ENCODE results near the gene FRAS1.
"Not testable (repeated sequence)": the region's sequence is repeated elsewhere in the genome, so short reads cannot be mapped to it uniquely, and the experiment has no call there.

The FRAS1 gene

DNA sequence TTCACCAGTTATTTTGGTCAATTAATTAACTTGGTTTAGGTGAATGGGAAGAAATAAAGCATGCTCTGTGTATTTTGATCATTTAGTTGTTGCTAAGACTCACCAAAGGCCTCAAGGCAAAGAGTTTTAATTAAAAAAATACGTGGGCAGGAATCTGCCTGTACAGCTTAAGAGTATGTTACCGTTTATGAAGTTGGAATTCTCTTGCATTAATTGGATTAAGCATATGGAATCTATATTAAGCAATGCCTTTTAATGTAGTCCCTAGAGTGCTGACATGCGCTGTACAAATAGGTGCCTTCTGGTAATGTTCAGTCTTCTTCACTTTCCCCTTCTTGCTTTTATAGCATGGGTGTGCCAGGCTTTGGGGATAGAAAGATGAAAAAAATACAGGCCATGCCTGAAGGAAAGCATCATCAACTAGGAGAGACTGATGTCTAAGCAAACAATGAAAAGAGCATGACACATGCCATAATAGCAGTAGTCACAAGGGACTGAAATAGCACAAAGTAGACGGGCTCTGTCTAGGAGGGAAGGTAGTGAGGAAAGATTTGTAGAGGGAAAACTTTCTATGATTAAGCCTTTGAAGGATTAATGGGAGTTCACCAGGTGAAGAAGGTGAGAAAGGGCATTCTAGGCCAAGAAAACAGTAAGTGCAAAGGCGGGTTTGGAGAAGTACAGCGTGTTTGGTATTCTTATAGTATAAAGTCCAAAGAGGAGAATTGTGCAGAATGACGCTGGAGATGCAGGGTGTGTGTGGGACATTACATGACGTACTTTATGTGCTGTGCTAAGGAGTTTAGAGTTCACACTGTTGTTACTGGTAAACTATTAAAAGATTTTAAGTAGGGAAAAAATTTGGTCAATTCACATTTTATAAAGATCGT, 268.4 kb downstream of the FRAS1 start:
- no peak for DNase-seq (ENCODE audit: low spot score)

DNA sequence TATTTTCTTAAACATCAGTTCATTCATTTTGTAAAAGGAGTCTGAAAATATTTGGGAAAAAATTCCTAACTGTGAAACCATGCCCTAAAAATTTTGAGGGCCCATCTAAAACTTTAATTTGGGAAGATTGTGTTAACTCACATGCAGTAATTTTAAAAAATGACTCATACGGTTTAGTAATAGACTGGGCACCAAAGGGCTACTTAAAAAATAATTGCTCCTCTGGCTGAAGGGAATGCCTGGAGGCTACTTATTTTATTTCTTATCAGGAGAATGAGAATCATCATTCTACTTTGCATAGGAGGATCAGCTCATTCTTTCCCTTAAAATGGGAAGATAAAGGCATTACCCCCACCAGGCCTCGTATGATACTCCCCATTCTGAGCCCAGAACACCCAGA, 271.5 kb downstream of the FRAS1 start:
- DNase-seq (ENCODE audit: low spot score), result not testable (repeated sequence)

DNA sequence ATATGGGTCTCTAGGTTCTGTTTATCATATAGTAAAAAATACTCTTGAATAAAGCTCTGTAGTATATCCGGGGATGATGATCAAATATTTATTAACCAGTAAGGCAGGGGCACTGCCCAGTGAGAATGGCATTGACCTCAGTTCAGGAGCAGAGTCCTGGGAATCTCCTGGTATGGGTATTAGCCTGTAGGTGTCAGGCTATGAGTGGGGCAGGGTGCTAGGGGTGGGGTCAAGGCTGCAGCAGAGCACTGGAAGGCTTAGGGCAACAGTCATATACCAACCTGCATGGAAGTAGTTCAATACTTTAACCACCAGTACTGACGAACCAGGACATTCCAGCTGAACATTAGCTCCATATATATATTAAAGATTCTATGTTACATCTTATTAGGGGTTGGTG, 274.1 kb downstream of the FRAS1 start:
- no peak for DNase-seq (ENCODE audit: low spot score)

DNA sequence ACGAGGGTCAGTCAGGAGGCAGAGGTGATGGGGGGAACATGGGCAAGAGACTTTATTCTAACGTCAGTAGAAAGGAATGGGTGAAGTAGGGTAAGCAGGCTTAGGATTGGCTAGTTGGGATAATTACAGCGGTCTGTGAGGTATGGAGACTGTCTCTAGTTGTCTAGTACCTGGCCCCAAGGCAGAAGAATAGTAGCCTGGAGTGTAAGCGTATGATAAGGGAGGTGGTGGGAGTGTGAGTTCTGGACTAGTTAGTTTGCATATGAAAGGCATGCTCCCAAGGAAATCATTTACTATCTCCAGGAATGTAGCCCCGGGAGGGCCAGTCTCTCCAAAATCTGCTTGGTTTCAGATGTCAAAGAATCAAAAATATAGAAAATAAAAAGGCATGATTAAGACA, 274.8 kb downstream of the FRAS1 start:
- no peak for DNase-seq (ENCODE audit: low spot score)

DNA sequence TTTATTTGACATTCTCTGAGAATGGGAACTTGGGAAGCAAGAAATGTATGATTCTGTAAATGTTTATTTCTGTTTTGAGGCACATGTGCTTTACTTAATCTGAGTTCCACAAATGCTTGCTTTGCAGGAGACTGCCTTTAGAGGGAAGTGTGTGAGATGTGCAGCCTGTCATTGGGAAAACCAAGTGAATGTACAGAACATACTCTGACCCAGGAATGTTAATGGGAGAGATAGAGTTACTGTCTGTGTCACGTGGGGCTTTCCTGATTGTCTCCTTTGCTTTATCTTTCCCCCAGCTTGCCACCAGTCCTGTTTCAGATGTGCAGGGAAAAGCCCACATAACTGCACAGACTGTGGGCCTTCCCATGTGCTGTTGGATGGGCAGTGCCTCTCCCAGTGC, 275.9 kb downstream of the FRAS1 start:
- DNase-seq (ENCODE audit: low spot score), result no peak

DNA sequence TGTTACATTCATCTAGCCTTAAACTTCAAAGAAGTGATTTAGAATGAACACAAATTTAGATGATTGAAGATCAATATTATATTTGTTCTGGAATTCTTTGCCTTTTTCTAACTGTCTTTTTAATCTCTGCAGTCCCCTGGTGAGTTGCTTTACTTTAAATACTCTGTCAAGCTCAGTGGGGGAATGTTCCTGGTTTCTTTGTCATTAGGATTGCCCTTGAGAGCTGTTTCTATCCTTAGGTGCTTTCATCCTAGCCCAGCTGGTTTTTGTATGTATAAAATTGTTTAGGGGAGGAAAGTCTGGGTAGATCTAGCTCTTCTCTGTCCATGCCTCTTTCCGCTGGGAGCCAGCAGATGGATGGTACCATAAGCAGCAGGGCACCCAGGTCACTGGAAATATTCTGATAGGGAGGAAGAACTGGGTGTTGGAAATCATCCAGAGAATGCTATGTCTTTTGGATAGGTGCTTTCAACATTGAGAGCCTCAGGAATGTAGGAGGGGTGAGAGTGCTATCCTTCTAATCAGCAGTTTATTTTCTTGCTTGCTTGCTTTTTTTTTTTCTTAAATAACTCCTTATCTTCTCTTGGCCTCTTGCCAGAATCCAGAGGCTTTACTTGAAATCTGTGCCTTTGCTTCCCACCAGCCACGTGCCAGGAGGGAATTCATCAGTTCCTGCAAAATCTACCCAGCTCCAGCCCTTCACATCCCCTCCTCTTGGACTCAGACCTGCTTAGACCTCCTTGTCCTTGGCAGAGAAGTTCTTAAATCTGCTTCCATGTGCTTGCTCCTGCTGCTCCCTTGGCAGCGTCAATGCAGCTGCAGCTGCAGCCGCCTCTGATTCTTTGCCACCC, 279.2 kb downstream of the FRAS1 start:
- no peak for DNase-seq (ENCODE audit: low spot score)

DNA sequence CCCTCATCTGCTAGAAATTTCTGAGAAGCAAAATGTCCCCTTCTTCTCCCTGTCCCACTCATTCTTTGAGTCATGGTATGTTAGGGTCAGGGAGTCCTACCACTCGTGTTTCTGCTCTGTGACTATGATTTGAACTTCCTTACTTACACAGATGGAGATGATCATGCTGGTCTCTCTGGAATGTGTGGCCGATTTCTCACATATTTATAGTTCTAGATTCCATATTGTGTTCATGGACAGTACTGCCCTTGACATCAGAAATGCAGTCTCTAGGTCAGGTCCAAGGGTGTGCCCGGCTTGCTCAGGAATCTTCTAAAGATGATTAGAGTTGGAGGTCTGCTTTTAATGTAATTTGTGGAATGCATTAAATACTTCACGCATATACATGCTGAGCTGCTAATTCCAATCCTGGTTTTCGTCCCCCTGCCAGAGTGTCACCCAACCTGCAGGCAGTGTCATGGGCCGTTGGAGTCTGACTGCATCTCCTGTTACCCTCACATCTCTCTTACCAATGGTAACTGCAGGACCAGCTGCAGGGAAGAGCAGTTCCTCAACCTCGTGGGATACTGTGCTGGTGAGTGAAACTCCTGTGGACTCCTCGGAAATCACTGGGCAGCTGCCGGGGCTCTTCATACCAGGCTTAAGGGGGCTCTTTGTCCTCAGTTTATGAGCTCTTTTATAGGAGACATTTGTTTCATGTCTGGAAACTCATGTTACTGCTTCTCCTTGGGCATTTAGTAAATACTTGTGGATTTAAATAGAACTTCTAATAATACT, 280.3 kb downstream of the FRAS1 start:
- no peak for DNase-seq (ENCODE audit: low spot score)

DNA sequence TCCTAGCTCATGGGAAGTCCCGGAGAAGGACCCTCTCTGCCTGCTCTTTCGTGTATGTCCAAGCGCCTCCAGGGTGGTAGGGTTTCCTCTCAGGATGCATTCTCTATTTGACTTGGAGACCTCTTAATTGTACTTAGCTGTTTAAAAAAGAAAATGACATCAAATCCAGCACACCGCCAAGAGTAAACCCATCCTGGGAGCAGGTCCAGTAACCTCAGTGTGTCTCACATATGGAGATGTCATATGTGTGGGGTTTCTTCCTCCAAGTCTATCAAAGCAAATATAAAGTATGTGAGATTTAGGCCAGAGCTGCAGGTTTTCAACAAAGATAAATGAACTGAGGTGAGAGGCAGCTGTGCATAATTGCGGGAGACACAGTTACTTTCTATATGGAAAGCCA, 285.0 kb downstream of the FRAS1 start:
- DNase-seq (ENCODE audit: low spot score), result no peak

DNA sequence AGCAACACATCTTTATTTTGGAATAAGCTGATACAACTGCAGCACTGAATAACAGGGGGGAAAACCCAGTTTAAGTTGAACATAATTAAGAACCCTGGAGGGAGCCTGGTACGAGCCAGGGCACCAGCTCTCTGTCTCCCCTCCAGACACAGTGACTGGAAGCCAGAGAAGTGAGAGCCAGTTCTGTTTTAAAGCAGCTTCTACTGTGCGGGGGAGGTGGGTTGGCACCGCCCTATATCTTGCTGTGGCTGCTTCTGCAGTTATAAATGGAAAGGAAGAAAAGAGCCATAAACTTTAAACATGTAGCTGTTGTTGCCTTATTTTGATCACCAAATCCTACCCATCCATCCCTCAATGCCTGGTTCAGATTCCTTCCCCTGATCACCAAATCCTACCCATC, 286.6 kb downstream of the FRAS1 start:
- DNase-seq (ENCODE audit: low spot score), result no peak

DNA sequence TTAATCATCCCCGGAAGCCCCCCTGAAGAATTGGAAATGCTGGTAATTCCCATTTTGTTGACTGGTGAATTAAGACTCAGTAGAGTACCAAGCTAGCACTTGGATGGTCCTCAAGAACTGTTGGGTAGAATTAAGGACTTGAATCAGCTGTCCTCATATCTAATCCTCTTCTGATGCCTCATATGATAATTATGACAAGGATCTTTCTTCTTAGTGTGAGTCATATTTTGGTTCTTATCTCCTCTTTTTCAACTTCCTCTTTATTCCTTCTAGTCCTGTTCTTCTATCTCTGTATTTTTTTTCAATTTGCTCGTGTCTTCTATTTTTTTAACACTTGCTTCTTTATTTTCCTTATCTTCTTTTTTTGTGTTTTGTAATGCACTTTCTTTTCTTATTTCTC, 288.1 kb downstream of the FRAS1 start:
- DNase-seq (ENCODE audit: low spot score), result no peak

DNA sequence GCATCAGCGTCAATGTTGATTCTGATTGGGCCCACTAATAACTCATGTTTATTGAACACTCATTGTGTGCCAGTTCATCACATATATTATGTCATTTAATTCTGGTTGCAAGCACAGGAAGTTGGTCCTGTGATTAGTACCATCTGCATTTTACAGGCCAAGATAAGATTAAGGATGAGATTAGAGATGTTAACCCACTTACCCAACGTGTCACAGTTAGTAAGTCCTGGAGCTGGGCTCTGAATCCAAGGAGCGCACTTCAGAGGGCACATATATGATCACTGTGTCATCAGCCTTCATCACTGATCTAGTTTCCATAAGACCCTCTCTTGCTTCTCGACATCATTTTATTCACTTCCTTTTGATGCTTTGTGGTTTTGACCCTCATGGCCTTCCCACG, 289.1 kb downstream of the FRAS1 start:
- no peak for DNase-seq (ENCODE audit: low spot score)

DNA sequence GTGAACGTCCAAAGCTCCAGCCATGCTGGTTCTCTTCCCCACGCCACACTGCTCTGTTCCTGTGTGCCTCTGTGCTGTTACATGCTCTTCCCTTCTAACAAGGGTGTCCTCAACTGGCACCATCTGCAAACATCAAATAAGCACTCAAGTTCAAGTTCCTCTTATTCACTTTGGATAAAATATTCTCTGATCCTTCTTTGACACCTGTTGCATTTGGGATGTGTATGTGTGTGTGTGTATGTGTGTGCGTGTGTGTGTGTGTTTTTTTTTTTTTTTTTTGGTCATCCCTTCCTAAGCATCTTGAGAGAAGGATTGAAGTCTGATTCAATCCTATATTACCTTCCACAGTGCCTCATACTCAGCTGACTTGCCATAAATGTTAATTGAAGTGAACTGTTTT, 290.4 kb downstream of the FRAS1 start:
- no peak for DNase-seq (ENCODE audit: low spot score)

DNA sequence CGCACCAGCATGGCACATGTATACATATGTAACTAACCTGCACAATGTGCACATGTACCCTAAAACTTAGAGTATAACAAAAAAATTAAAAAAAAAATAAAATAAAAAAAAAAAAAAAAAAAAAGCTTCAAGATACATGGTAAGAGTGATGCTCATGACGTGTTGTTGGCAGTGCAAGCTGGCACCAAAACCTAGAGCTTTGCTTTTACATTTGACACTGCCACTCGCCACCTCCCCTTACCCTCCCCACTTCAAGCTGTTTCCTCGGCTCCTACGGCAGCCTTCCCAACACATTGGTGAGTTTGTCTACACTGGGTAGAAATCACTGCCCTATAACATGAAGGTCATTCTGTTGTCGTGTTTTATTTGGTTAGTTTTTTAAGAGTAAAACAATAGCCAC, 296.8 kb downstream of the FRAS1 start:
- no peak for DNase-seq (ENCODE audit: low spot score)

DNA sequence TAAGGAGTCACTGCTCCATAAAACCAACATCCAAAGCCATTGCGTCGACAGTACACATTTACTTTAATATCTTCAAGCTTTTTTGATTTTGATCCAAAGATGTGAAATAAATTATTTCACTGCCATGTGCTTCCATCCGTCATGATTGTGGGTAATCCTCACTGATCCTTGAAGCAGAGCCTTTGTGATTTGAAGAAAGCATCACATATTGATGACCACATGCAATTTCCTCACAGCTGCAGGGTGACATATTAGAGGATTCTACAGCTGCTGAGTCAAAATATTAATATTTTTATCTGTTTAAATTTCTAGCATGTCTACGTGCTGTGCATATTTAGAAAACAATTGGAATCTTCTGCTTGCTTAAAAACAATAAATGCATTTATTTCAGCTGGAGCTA, 297.7 kb downstream of the FRAS1 start:
- no peak for DNase-seq (ENCODE audit: low spot score)

DNA sequence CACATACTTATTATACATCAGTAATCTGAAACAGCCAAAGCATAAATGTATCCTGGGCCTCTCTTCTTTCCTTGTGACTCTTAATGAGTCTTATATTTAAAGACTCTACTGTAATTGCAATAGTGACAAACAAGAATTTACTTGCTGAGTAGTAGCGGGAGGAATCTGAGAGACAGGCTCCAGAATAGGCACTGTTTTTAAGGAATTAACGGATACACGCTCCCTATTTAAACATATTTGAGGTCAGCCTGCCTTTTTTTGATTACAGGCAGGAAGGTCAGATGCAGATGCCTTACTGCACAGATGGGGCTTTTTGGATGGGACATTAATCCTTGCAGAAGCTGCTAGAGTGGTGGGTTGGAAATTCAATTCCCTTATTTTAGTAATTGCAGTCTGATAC, 298.2 kb downstream of the FRAS1 start:
- no peak for DNase-seq (ENCODE audit: low spot score)

DNA sequence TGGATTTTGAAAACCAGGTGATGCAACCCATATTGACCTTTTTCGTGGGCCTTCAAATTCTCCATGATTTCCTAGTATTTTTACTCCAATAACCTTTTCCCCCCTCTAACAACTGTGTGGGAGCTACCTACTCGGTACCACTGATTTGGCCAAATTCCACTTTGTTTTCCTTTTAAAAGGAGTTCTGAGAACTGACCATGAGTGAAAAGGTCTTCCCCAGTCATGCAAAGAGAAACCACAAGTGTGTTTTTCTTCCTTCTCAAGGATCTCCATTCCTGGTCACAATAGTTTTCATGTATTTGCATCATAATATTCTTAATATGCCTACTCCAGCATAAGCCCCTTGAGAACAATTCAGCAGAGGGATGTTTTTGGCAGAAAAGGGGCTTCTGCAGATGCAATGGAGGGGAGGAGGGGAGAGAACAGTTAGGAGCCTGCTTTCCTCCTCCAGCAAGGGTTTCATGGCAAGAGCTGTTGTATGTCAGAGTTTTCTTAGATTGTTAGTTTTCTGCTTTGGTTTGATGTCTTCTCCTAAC, 299.2 kb downstream of the FRAS1 start:
- no peak for DNase-seq (ENCODE audit: low spot score)

DNA sequence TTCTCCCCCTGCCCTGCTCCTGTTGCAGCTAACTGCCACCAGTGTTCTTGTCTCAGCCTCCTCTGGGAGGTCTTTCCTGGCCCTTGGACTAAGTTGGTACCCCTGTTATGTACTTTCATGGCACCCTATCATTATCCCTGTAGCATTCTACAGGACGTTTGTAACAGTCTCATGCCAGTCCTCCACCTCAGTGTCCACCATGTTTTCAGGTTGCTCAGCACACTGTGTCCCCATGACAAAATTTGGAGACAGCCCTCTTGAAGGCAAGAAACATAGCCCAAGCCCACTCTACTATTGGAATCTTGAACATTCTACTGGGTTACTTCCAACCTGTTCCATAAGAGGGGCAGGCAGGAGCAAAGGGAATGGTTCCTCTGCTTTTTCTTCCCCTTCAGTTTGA, 300.0 kb downstream of the FRAS1 start:
- no peak for DNase-seq (ENCODE audit: low spot score)

DNA sequence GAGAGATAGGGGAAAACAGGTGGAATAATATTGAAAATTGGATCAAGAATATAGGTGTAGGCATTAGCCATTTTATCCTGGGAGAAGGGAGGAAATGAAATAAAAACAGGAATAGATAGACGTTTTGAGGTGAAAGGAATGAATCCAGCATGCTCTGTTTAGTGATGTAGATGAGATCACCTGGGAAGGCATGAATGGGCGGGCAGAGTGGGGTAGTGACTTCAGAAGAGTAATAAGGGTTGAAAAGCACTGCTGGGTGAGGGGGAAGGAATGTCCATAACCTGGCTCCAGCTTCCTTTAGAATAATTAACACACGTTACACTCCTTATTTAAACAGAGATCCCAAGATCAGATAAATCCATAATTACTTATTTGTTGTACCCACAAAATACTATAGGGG, 303.3 kb downstream of the FRAS1 start:
- no peak for DNase-seq (ENCODE audit: low spot score)

DNA sequence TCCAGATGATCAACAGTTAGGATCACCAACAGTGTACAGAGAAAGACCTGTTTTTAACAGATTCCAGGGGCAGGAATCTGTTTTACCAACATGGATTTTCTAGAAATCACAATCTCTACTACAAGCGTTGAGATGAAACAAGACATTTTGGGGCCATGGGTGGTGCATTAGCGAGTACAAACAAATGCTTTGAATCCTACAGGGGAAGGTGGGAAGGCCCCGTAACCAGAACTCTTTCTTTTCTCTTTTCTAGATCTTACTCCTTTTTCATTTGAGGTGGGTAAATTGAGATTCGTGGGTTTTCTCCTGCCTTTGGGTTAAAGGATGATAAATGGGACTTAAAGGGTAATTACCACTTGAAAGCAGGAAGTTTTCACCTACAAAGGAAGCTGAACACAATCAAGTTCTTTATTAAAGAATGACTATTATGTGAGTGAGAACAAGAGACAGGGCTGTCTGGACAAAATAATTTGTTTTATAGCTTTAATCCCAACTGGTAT, 304.5 kb downstream of the FRAS1 start:
- no peak for DNase-seq (ENCODE audit: low spot score)

DNA sequence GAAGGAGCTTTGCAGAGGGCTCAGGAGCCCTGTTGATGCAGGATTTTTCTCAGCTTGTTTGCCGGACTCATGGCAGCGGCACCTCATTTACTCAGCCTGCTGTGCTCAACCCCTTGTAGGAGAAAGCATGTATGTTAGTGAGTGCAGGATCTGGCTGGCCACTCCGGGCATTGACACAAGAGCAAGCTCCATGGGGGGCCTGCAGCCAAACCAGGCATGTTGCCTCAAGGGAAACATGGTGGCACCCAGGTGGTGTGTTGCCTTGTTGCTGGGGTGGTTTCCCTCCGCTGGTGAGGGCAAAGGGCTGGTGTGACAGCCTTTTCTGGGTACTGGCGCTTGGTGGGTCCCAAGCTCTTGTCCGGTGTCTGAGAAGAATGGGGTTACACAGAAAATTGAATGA, 305.2 kb downstream of the FRAS1 start:
- no peak for DNase-seq (ENCODE audit: low spot score)

DNA sequence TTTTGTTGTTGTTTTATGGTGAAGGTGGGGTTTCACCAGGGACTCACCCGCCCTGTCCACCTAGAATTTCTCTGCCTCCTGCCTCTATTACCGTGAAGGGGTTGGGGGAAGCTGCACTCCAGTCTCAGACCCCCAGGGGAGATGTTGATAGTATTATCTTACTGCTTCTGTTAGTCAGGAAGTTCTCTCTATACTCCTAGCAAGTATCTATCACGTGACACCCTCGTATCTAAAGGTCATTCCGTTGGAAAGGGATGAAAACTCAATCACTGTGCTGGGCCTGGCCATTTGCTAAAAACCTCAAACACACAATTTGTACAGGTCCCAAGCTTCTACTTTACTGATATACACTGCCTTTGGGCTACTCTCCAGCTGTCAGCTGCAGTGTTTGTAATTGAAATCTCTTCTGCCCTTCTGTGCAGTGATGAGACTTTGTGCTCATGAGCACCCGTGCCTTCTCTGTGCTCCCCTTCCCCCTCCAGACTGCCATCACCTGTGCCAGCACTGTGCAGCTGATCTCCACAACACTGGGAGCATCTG, 306.0 kb downstream of the FRAS1 start:
- DNase-seq (ENCODE audit: low spot score), result no peak

DNA sequence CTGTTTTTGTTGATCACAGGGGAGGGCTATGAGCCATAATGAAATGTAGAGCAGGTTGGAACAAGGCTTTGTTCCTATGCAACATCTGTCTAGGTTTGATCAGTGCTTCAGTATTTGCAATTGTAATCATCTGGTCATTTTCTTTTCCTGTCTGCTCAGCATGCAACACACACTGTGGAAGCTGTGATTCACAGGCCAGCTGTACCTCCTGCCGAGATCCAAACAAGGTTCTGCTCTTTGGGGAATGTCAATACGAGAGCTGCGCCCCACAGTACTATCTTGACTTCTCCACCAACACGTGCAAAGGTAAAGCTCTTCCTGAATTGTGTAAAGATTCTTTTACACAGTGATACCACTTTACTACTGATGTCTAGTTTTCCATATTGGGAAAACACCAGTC, 312.6 kb downstream of the FRAS1 start:
- DNase-seq (ENCODE audit: low spot score), result no peak

Data from NAMALWA (cell line).